ENCODE results near the gene PXMP2.

DNA sequence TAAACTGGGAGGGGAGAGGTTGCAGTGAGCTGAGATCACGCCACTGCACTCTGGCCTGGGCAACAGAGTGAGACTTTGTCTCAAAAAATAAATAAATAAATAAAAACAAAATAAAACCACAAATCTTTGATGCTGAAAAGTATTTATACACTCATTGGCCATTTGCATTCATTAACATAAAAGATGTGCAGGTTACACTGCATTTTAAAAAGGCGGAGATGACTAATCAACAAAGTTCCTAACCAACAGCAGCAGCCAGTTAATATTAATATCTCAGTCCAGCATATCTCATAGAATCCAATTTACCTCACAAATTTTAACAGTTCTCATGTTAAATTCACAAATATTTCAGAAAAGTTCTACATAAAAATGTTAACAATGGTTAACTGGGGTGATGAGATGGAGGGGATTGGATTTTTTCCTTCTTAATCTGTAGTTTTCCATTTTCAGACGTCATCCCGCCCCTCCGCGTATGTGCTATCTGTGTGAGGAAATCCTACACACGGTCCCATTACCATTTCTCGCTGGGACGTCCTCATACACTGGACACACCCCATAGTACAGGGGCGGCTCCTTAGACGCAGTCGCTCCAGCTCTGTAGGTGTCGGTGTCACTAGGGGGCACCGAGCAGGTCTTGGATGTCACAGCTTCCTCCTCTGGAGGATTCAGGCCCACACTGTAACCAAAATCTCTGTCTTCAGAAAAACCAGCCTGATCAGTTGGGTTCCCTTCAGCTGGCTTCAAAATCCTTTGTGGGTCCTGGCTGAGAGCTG, 67.0 kb downstream of the PXMP2 start:
- TF ChIP-seq, protein P1, sequence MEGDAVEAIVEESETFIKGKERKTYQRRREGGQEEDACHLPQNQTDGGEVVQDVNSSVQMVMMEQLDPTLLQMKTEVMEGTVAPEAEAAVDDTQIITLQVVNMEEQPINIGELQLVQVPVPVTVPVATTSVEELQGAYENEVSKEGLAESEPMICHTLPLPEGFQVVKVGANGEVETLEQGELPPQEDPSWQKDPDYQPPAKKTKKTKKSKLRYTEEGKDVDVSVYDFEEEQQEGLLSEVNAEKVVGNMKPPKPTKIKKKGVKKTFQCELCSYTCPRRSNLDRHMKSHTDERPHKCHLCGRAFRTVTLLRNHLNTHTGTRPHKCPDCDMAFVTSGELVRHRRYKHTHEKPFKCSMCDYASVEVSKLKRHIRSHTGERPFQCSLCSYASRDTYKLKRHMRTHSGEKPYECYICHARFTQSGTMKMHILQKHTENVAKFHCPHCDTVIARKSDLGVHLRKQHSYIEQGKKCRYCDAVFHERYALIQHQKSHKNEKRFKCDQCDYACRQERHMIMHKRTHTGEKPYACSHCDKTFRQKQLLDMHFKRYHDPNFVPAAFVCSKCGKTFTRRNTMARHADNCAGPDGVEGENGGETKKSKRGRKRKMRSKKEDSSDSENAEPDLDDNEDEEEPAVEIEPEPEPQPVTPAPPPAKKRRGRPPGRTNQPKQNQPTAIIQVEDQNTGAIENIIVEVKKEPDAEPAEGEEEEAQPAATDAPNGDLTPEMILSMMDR (IDR thresholded peaks at IDR 0.05; ENCODE audit: low read depth, low read length, missing input control), result no peak
- no peak for TF ChIP-seq YY1 (IDR thresholded peaks at IDR 0.05)

All from liver (tissue), 2 donors.